Mucosa of stomach (tissue), 1 donor: ENCODE data around the gene NOD1.
"Not testable (repeated sequence)": the region's sequence is repeated elsewhere in the genome, so short reads cannot be mapped to it uniquely, and the experiment has no call there.

ENCODE experiments used
- H3K27me3 ChIP-seq: one replicate; pipeline ENCODE4 v1.7.0; 2013; ENCODE audit warnings: mild to moderate bottlenecking, low read length; ENCODE audit not compliant: control insufficient read depth, insufficient read depth
- H3K36me3 ChIP-seq: one replicate; pipeline ENCODE4 v1.7.0; 2013; ENCODE audit warnings: low read length; ENCODE audit not compliant: control insufficient read depth, insufficient read depth
- H3K4me1 ChIP-seq: one replicate; pipeline ENCODE4 v1.7.0; 2013; ENCODE audit warnings: mild to moderate bottlenecking, low read length; ENCODE audit not compliant: control insufficient read depth, insufficient read depth
- H3K4me3 ChIP-seq: one replicate; pipeline ENCODE4 v1.7.0; 2013; ENCODE audit warnings: low read length
- H3K9ac ChIP-seq: one replicate; pipeline ENCODE4 v1.7.0; 2013; ENCODE audit warnings: mild to moderate bottlenecking, low read length, moderate library complexity
- H3K9me3 ChIP-seq: one replicate; pipeline ENCODE4 v1.7.0; 2013; ENCODE audit warnings: mild to moderate bottlenecking, low read length, moderate library complexity; ENCODE audit not compliant: control insufficient read depth
- donor health status: Pancreatic carcinoma.

Gene NOD1

GRCh38 chr7:30433082-30433481, 45.5 kb downstream of the NOD1 start:
- Histone ChIP-seq H3K36me3 (no peaks in the 10 kb centered on the region), H3K4me1 (peaks cover 15% of the 10 kb centered on the region), H3K9me3 (no peaks in the 10 kb centered on the region), H3K27me3 (no peaks in the 10 kb centered on the region), H3K9ac (no peak overlapping the region), H3K4me3 (no peak overlapping the region)

GRCh38 chr7:30430777-30431176, 47.8 kb downstream of the NOD1 start:
- H3K9me3 ChIP-seq, result no peaks in the 10 kb centered on the region
- H3K27me3 ChIP-seq, result no peaks in the 10 kb centered on the region
- no peaks in the 10 kb centered on the region for H3K36me3 ChIP-seq
- H3K4me1 ChIP-seq, result peaks cover 15% of the 10 kb centered on the region
- no peak overlapping the region for H3K9ac ChIP-seq
- no peak overlapping the region for H3K4me3 ChIP-seq

DNA sequence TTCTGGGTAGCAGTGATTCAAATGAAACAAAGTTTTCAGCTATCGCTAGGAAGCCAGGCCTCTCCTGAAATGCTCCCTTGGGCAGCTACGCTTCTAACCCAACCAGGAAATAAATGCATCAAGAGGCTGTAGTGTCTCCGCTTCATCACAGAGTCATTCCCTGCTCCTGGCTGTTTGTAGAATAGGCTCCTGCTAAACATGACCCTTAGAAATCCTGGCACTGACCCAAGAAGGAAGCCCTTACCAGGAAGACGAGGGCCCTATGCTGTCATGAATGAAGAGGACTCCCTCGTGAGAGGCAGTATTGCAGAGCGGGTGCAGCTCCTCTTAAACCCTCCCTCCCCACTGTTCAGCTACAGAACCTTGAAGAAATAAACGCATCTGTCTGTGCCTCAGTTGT, 48.3 kb downstream of the NOD1 start:
- Histone ChIP-seq H3K4me3 (no peak overlapping the region), H3K27me3 (no peaks in the 10 kb centered on the region), H3K4me1 (peaks cover 15% of the 10 kb centered on the region), H3K9me3 (no peaks in the 10 kb centered on the region), H3K36me3 (no peaks in the 10 kb centered on the region), H3K9ac (no peak overlapping the region)

- Histone ChIP-seq H3K27me3 (no peaks in the 10 kb centered on the region), H3K9me3 (no peaks in the 10 kb centered on the region), H3K36me3 (no peaks in the 10 kb centered on the region), H3K9ac (no peak overlapping the region), H3K4me3 (no peak overlapping the region), H3K4me1 (peaks cover 15% of the 10 kb centered on the region)
Observed at GRCh38 chr7:30429156-30429530, 49.4 kb downstream of the NOD1 start.

DNA sequence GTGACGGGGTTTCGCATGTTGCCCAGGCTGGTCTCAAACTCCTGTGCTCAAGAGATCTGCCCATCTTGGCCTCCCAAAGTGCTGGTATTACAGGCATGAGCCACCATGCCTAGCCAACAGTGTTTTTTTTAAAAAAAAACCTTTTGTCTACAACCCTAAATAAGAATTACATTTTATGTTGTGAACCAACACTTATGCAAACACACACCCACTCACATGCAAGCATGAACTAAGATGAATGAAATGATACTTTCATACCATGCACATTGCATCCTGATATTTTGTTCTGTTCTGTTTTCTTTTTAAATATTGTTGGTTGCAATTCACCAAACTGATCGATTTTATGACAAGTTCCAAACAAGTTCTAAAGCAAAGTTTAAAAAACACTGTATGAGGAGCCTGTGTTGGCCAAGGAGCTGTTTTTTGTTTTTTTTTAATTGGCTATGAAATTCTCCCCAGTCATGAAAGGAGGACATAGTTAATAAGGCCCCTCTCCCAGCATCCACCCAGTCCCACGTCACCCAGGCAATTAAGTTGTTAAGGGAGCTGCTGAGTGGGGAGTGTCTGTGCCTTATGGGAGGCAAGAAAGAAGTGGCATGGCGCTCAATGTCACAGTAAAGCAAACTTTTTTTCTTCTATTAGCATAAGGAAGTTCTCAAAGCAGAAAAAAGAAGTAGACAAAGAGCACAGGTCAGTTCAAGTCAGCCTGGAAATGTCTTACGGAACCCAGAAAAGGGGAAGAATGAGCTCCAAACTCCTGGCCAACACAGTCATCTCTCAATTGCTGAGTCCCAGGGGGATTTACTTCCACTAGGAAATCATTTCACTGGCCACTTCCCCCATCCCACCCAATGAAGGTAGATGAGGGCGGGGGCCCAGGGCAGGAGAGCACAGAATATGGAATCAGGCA, 50.1 kb downstream of the NOD1 start:
- H3K4me1 ChIP-seq, result peaks cover 15% of the 10 kb centered on the region
- H3K9me3 ChIP-seq, result no peaks in the 10 kb centered on the region
- H3K9ac ChIP-seq, result no peak overlapping the region
- no peak overlapping the region for H3K4me3 ChIP-seq
- no peaks in the 10 kb centered on the region for H3K36me3 ChIP-seq
- H3K27me3 ChIP-seq, result no peaks in the 10 kb centered on the region

GRCh38 chr7:30427296-30428070, 51.1 kb downstream of the NOD1 start:
- Histone ChIP-seq H3K9ac (no peak overlapping the region), H3K9me3 (no peaks in the 10 kb centered on the region), H3K27me3 (no peaks in the 10 kb centered on the region), H3K36me3 (no peaks in the 10 kb centered on the region), H3K4me3 (no peak overlapping the region), H3K4me1 (peaks cover 15% of the 10 kb centered on the region)

GRCh38 chr7:30424506-30424905, 54.1 kb downstream of the NOD1 start:
- no peaks in the 10 kb centered on the region for H3K36me3 ChIP-seq
- H3K4me1 ChIP-seq, result no peaks in the 10 kb centered on the region
- H3K9ac ChIP-seq, result no peak overlapping the region
- no peaks in the 10 kb centered on the region for H3K27me3 ChIP-seq
- H3K9me3 ChIP-seq, result no peaks in the 10 kb centered on the region
- H3K4me3 ChIP-seq, result no peak overlapping the region

- no peak overlapping the region for H3K4me3 ChIP-seq
- no peaks in the 10 kb centered on the region for H3K9me3 ChIP-seq
- no peaks in the 10 kb centered on the region for H3K4me1 ChIP-seq
- no peaks in the 10 kb centered on the region for H3K27me3 ChIP-seq
- no peaks in the 10 kb centered on the region for H3K36me3 ChIP-seq
- H3K9ac ChIP-seq, result no peak overlapping the region
Observed at GRCh38 chr7:30423788-30424505, 54.6 kb downstream of the NOD1 start.

GRCh38 chr7:30422922-30423321, 55.7 kb downstream of the NOD1 start:
- Histone ChIP-seq H3K27me3 (no peaks in the 10 kb centered on the region), H3K9ac (no peak overlapping the region), H3K9me3 (no peaks in the 10 kb centered on the region), H3K36me3 (no peaks in the 10 kb centered on the region), H3K4me1 (no peaks in the 10 kb centered on the region), H3K4me3 (no peak overlapping the region)

DNA sequence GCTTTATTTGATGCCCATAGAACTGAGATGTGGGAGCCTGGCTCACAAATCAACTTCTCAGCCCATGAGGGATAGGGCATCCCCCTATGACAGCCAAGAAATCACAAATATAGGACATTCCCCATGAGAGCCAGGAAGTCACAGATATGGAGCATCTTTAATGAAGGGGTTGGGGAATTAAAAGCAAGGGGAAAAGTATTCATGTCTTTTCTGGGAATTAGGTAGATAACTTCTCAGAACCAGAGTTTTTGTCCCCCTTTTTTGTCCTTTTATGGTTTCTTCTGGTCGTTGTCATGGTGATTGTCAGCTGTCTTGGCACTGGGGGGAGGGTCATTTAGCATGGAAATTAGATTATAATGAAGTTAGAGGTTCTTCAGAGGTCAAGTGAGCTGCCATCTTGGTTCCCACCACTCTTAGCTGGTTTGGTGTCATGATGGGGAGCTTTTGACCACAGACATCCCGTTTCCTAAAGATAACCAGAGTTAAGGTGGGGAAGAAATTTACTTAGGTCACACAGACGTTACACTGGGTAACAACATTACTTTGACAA, 56.9 kb downstream of the NOD1 start:
- H3K9ac ChIP-seq, result no peak overlapping the region
- no peaks in the 10 kb centered on the region for H3K9me3 ChIP-seq
- no peaks in the 10 kb centered on the region for H3K27me3 ChIP-seq
- H3K36me3 ChIP-seq, result no peaks in the 10 kb centered on the region
- no peak overlapping the region for H3K4me3 ChIP-seq
- H3K4me1 ChIP-seq, result no peaks in the 10 kb centered on the region

GRCh38 chr7:30420662-30421061, 57.9 kb downstream of the NOD1 start:
- no peaks in the 10 kb centered on the region for H3K4me1 ChIP-seq
- no peak overlapping the region for H3K4me3 ChIP-seq
- H3K9ac ChIP-seq, result no peak overlapping the region
- no peaks in the 10 kb centered on the region for H3K9me3 ChIP-seq
- no peaks in the 10 kb centered on the region for H3K36me3 ChIP-seq
- H3K27me3 ChIP-seq, result no peaks in the 10 kb centered on the region

GRCh38 chr7:30420080-30420479, 58.5 kb downstream of the NOD1 start:
- H3K9ac ChIP-seq, result not testable (repeated sequence)

More at GRCh38 chr7:30420080-30420479, 58.5 kb downstream of the NOD1 start:
- not testable (repeated sequence) for H3K27me3 ChIP-seq, H3K36me3 ChIP-seq, H3K4me3 ChIP-seq, H3K4me1 ChIP-seq, H3K9me3 ChIP-seq
